ENCODE results near the gene SMDT1. TPM values are rescaled to one million over a fixed set of nuclear protein-coding genes. Genes with fewer than 3 reads are reported as not detected.

SMDT1 gene
- total and polyA plus RNA-seq, 9 of the 15 experiments (the other 6 are each of a cell fraction or from before 2014, with no cell fraction given) = 7.9 to 65.2 (median 14.3) TPM

DNA sequence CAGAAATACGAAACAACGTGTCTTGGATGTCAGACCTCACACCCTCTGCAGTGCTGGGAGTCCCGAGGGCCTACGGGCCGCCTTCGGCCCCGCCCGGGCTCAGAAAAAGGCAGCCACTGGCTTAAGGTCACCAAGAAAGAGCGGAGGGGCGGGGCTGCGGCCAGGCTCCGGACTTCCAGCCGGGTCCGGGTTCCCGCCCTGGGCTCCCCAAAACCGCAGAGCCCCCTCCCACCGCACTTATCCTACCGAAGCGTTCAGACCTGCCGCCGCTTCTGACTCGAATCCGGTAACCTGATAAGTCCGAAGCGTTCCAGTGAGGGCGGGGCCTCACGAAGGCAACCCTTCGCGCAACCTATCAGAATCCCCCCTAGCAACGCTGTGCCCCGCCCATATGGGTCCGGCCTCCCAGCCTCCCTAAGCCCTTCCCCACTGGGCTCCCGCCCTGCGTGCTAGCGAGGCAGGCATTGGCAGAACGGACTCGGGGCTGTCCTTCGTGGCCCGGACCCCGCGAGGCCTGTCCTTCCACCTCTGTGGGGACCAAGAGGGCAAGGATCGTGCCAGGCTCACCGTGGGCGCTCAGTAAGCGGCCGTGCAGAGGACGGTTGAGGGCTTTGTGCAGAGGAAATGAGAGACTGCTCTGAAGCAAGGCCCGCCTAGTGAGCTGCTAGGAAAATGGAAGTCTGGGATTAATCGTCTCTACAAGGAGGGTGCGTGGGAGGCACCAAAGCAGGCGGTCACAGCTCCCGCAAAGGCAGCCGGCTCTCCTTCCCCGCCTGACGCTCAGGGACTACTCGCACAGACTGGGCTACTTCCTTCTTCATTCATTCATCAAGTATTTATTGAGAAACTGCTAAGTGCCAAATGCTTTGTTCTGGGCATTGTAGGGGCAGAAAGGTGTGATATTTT is 8.7 kb upstream of the SMDT1 start, which contains the start of gene NAGA (continued):
- TF ChIP-seq EGR1 (conservative IDR thresholded peaks at IDR 0.05) = peak; percentile 92
- TF ChIP-seq NFRKB (IDR thresholded peaks at IDR 0.05; ENCODE audit: low read depth) = peak; percentile 58
- TF ChIP-seq SMARCE1 (IDR thresholded peaks at IDR 0.05) = peak; percentile 43; the same call in 1 of the 2 replicates
- TF ChIP-seq, protein P1, sequence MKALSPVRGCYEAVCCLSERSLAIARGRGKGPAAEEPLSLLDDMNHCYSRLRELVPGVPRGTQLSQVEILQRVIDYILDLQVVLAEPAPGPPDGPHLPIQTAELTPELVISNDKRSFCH (CRISPR knock-in tag; IDR thresholded peaks at IDR 0.05) = no peak
- TF ChIP-seq, protein P1 (tag; IDR thresholded peaks at IDR 0.05) = peak; percentile 84; the same call in 1 of the 2 replicates
- no peak for TF ChIP-seq GTF2E2 (tag; IDR thresholded peaks at IDR 0.05)
- no peak for TF ChIP-seq CBFA2T3 (IDR thresholded peaks at IDR 0.05)
- TF ChIP-seq CXXC5 (CRISPR knock-in tag; IDR thresholded peaks at IDR 0.05) = peak; percentile 80
- 0 out of 2 replicates have a peak, but pooled peaks have one; percentile 27 for TF ChIP-seq ELF2 (CRISPR knock-in tag; IDR thresholded peaks at IDR 0.05)
- no peak for TF ChIP-seq PYGO2 (tag; IDR thresholded peaks at IDR 0.05)
- 0 out of 2 replicates have a peak, but pooled peaks have one; percentile 39 for TF ChIP-seq DMBX1 (CRISPR knock-in tag; IDR thresholded peaks at IDR 0.05; ENCODE audit: borderline replicate concordance)
- TF ChIP-seq RB1 (IDR thresholded peaks at IDR 0.05; ENCODE audit: low read depth) = 0 out of 2 replicates have a peak, but pooled peaks have one; percentile 5
- TF ChIP-seq ZKSCAN1 (IDR thresholded peaks at IDR 0.05; ENCODE audit: low read depth, low read length) = 0 out of 2 replicates have a peak, but pooled peaks have one; percentile 20
- no peak for TF ChIP-seq NFE2L1 (tag; IDR thresholded peaks at IDR 0.05; ENCODE audit: borderline replicate concordance, low read depth)
- TF ChIP-seq POLR2B (IDR thresholded peaks at IDR 0.05; ENCODE audit: low read depth, partially characterized antibody) = peak; percentile 62
- peak; percentile 26 to 47; a peak in 1 of 4 replicates for TF ChIP-seq SIN3A (IDR thresholded peaks at IDR 0.05; ENCODE audit: borderline replicate concordance in 2 of 2, control insufficient read depth in 1 of 2, low read depth in 2 of 2, low read length in 2 of 2)
- peak; percentile 60; the same call in 1 of the 2 replicates for TF ChIP-seq HDAC2 (IDR thresholded peaks at IDR 0.05)
- TF ChIP-seq ESRRA (IDR thresholded peaks at IDR 0.05; ENCODE audit: borderline replicate concordance, low read depth) = peak; percentile 96; the same call in 1 of the 2 replicates
- TF ChIP-seq, protein P2, sequence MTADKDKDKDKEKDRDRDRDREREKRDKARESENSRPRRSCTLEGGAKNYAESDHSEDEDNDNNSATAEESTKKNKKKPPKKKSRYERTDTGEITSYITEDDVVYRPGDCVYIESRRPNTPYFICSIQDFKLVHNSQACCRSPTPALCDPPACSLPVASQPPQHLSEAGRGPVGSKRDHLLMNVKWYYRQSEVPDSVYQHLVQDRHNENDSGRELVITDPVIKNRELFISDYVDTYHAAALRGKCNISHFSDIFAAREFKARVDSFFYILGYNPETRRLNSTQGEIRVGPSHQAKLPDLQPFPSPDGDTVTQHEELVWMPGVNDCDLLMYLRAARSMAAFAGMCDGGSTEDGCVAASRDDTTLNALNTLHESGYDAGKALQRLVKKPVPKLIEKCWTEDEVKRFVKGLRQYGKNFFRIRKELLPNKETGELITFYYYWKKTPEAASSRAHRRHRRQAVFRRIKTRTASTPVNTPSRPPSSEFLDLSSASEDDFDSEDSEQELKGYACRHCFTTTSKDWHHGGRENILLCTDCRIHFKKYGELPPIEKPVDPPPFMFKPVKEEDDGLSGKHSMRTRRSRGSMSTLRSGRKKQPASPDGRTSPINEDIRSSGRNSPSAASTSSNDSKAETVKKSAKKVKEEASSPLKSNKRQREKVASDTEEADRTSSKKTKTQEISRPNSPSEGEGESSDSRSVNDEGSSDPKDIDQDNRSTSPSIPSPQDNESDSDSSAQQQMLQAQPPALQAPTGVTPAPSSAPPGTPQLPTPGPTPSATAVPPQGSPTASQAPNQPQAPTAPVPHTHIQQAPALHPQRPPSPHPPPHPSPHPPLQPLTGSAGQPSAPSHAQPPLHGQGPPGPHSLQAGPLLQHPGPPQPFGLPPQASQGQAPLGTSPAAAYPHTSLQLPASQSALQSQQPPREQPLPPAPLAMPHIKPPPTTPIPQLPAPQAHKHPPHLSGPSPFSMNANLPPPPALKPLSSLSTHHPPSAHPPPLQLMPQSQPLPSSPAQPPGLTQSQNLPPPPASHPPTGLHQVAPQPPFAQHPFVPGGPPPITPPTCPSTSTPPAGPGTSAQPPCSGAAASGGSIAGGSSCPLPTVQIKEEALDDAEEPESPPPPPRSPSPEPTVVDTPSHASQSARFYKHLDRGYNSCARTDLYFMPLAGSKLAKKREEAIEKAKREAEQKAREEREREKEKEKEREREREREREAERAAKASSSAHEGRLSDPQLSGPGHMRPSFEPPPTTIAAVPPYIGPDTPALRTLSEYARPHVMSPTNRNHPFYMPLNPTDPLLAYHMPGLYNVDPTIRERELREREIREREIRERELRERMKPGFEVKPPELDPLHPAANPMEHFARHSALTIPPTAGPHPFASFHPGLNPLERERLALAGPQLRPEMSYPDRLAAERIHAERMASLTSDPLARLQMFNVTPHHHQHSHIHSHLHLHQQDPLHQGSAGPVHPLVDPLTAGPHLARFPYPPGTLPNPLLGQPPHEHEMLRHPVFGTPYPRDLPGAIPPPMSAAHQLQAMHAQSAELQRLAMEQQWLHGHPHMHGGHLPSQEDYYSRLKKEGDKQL (CRISPR knock-in tag; IDR thresholded peaks at IDR 0.05; ENCODE audit: borderline replicate concordance) = no peak
- no peak for TF ChIP-seq SRSF9 (IDR thresholded peaks at IDR 0.05; ENCODE audit: borderline replicate concordance, low read depth, low read length)
- peak; percentile 13 for TF ChIP-seq CREM (IDR thresholded peaks at IDR 0.05; ENCODE audit: low read depth)

All from K562 (cell line).